GM12878 (cell line): ENCODE data around the gene AGTRAP. TPM values are rescaled to one million over a fixed set of nuclear protein-coding genes. Genes with fewer than 3 reads are reported as not detected.
A peak's percentile ranks its signal among the peaks of the same experiment; 100 is the strongest.

ENCODE experiments used
- ATAC-seq: fragments of 200-7000 bp; cut with Tn5 transposase; 3 replicates; pipeline ENCODE4 v1.9.1; 2020; ENCODE audit warnings: mild to moderate bottlenecking, moderate library complexity
- BruUV-seq: library from RNA; stranded (reverse); fragments of 400-500 nt; replicated peaks from 2 replicates; lab custom pipeline; 2021; lab: Mats Ljungman, UMichigan
- CTCF ChIA-PET: fragments of 300-600 bp; sonication (Branson Sonifier 250); formaldehyde crosslinking; extraction: SDS; loops from one replicate; lab custom pipeline; 2021; ENCODE audit warnings: inconsistent platforms; lab: Yijun Ruan, JAX
- POLR2A ChIA-PET: fragments of 350-600 bp; formaldehyde crosslinking; extraction: SDS; loops from one replicate; lab custom pipeline; 2021; ENCODE audit warnings: inconsistent platforms; lab: Charles Lee
- RAD21 ChIA-PET: fragments of 300-600 bp; sonication (Branson Sonifier 250); formaldehyde crosslinking; loops from one replicate; lab custom pipeline; 2023; ENCODE audit warnings: antibody characterized with exemption; ENCODE audit not compliant: unreplicated experiment; lab: Charles Lee
- SMC1A ChIA-PET: fragments of 300-600 bp; sonication (Branson Sonifier 250); formaldehyde crosslinking; loops from one replicate; lab custom pipeline; 2023; ENCODE audit not compliant: unreplicated experiment, uncharacterized antibody; lab: Charles Lee
- DNase-seq: peaks from one replicate; pipeline ENCODE4 v3.0.0-alpha.2; 2011; ENCODE audit warnings: low read depth, low spot score
- FAIRE-seq: peaks from 3 replicates; lab custom pipeline; 2011; peaks lifted over from hg19 to GRCh38; lab: Jason Lieb, UNC
- H2AFZ ChIP-seq: 2 replicates; pipeline ENCODE4 v1.6.0; 2011; ENCODE audit warnings: low read depth, low read length, control low read depth; ENCODE audit not compliant: control insufficient read depth
- H3K27ac ChIP-seq: 2 replicates; pipeline ENCODE4 v1.5.1; 2011; ENCODE audit warnings: control low read depth; ENCODE audit not compliant: control insufficient read depth, insufficient read depth
- H3K27me3 ChIP-seq, 2 experiments: replicated peaks in 1 of 2; 2 replicates each; pipeline versions ENCODE4 v1.6.0 to v1.6.1; 2011; ENCODE audit warnings: low read length in 1 of 2; ENCODE audit not compliant: control insufficient read depth in 2 of 2, insufficient read depth in 2 of 2
- H3K36me3 ChIP-seq, 2 experiments: 2 replicates each; pipeline ENCODE4 v1.5.1; 2011; ENCODE audit warnings: low read length in 1 of 2; ENCODE audit not compliant: control insufficient read depth in 2 of 2, insufficient read depth in 2 of 2
- H3K4me1 ChIP-seq: 2 replicates; pipeline ENCODE4 v1.6.1; 2011; ENCODE audit warnings: mild to moderate bottlenecking, low read length, moderate library complexity, mixed read lengths; ENCODE audit not compliant: control insufficient read depth, insufficient read depth
- H3K4me2 ChIP-seq: 2 replicates; pipeline ENCODE4 v1.6.0; 2011; ENCODE audit warnings: control low read depth; ENCODE audit not compliant: control insufficient read depth, insufficient read depth
- H3K4me3 ChIP-seq: fragments of 200-600 bp; sonication (generic); 2 replicates; pipeline ENCODE4 v1.5.1; 2016
- H3K79me2 ChIP-seq: 2 replicates; pipeline ENCODE4 v1.6.0; 2011; ENCODE audit warnings: low read length; ENCODE audit not compliant: control insufficient read depth, insufficient read depth
- H3K9ac ChIP-seq: 2 replicates; pipeline ENCODE4 v1.8.0; 2011; ENCODE audit warnings: low read length, control low read depth, mixed read lengths; ENCODE audit not compliant: control insufficient read depth, insufficient read depth
- H3K9me3 ChIP-seq: replicated peaks from 3 replicates; pipeline ENCODE4 v1.5.1; 2011; ENCODE audit warnings: mild to moderate bottlenecking, low read length; ENCODE audit not compliant: control insufficient read depth, insufficient read depth
- H4K20me1 ChIP-seq: 2 replicates; pipeline ENCODE4 v1.6.0; 2011; ENCODE audit not compliant: control insufficient read depth, insufficient read depth
- BHLHE40 ChIP-seq, 2 experiments: fragments of 450-650 bp in 1 of 2; IDR thresholded peaks; 2 replicates each; pipeline ENCODE4 v1.6.1; 2011 to 2017; ENCODE audit warnings: low read depth in 2 of 2, borderline replicate concordance in 1 of 2, improper control_type of control experiment in 1 of 2, low read length in 1 of 2, mild to moderate bottlenecking in 1 of 2
- ETV6 ChIP-seq, 2 experiments: fragments of 450-650 bp in 1 of 2; IDR thresholded peaks in 1 of 2; conservative IDR thresholded peaks in 1 of 2; 2 replicates each; pipeline ENCODE4 v1.6.1; 2014; ENCODE audit warnings: antibody characterized with exemption in 1 of 2, borderline replicate concordance in 1 of 2, low read depth in 1 of 2, mild to moderate bottlenecking in 1 of 2, moderate library complexity in 1 of 2
- FOXK2 ChIP-seq: fragments of 450-650 bp; IDR thresholded peaks from 2 replicates; pipeline ENCODE4 v1.6.1; 2017; ENCODE audit warnings: mild to moderate bottlenecking, moderate library complexity
- FOXM1 ChIP-seq: IDR thresholded peaks from 2 replicates; pipeline ENCODE4 v1.6.1; 2012; ENCODE audit warnings: low read depth, mild to moderate bottlenecking, inconsistent platforms, low read length, moderate library complexity
- IKZF1 ChIP-seq: fragments of 450-650 bp; conservative IDR thresholded peaks from 2 replicates; pipeline ENCODE4 v1.6.1; 2017; ENCODE audit warnings: antibody characterized with exemption, mild to moderate bottlenecking
- MYC ChIP-seq: IDR thresholded peaks from 2 replicates; pipeline ENCODE4 v1.6.1; 2011; ENCODE audit warnings: mild to moderate bottlenecking, low read length, moderate library complexity, inconsistent platforms; ENCODE audit not compliant: insufficient read depth, insufficient replicate concordance, insufficient read length, severe bottlenecking
- PAX5 ChIP-seq: IDR thresholded peaks from 2 replicates; pipeline ENCODE4 v1.6.1; 2011; ENCODE audit warnings: low read depth, low read length, borderline replicate concordance
- POLR2A ChIP-seq: IDR thresholded peaks from 2 replicates; pipeline ENCODE4 v1.6.1; 2011; ENCODE audit warnings: low read depth, mild to moderate bottlenecking, low read length
- RBBP5 ChIP-seq: fragments of 200-600 bp; sonication (generic); conservative IDR thresholded peaks from 2 replicates; pipeline ENCODE4 v1.6.1; 2016
- RELA ChIP-seq: fragments of 450-650 bp; IDR thresholded peaks from 2 replicates; pipeline ENCODE4 v1.8.0; 2014; ENCODE audit warnings: borderline replicate concordance; ENCODE audit not compliant: partially characterized antibody
- SMC3 ChIP-seq: IDR thresholded peaks from 2 replicates; pipeline ENCODE4 v1.6.1; 2011; ENCODE audit warnings: low read length, improper control_type of control experiment, borderline replicate concordance
- SP1 ChIP-seq: IDR thresholded peaks from one replicate; pipeline ENCODE4 v1.6.1; 2011; ENCODE audit warnings: low read depth, low read length
- SREBF2 ChIP-seq: IDR thresholded peaks from 2 replicates; pipeline ENCODE4 v1.6.1; 2012; ENCODE audit warnings: mild to moderate bottlenecking, low read length
- SRF ChIP-seq, 2 experiments: IDR thresholded peaks; 2 replicates each; pipeline ENCODE4 v1.6.1; 2011; ENCODE audit warnings: low read depth in 2 of 2, low read length in 2 of 2, mild to moderate bottlenecking in 1 of 2, moderate library complexity in 1 of 2
- YY1 ChIP-seq: IDR thresholded peaks from 2 replicates; pipeline ENCODE4 v1.6.1; 2011; ENCODE audit warnings: low read depth, mild to moderate bottlenecking, low read length
- WGBS: methylation state at CpG from one replicate; pipeline ENCODE4 v1.1.6; 2016; ENCODE audit warnings: low lambda C conversion rate; ENCODE audit not compliant: insufficient replicate concordance, insufficient coverage; ENCODE audit errors: missing lambda C conversion rate; 5-methylcytosine and 5-hydroxymethylcytosine counted together
- in situ Hi-C: fragments of 300-500 bp; cut with MboI; formaldehyde crosslinking; loops from 9 replicates; pipeline ENCODE4 v1.14.3; 2018; ENCODE audit warnings: mixed read lengths
- intact Hi-C: fragments of 100-400 bp; cut with micrococcal nuclease; formaldehyde crosslinking; loops from one replicate; pipeline ENCODE4 v1.14.2; 2022; ENCODE audit not compliant: unreplicated experiment
- polyA plus RNA-seq, 11 experiments: library from polyadenylated mRNA; depleted of rRNA in 4 of 11; unstranded in 6 of 11; stranded (reverse) in 5 of 11; fragments of >200 nt; fragmentation: Nextera tagmentation in 4 of 11; fragmentation: Illumina TruSeq in 1 of 11; extraction: Ambion mirVana in 4 of 11; extraction: Trizol in 1 of 11; gene quantifications; 1 replicate in 1 of 11; 2 replicates in 10 of 11; pipeline versions ENCODE4 v1.2.1 to v1.2.3, GENCODE V29; 2011 to 2016; ENCODE audit warnings: inconsistent platforms in 2 of 11, missing spikeins in 2 of 11, low read depth in 1 of 11
- total RNA-seq, 4 experiments: library from RNA; depleted of rRNA in 3 of 4; stranded (reverse); fragments of >200 nt in 3 of 4; fragmentation: Illumina TruSeq in 1 of 4; extraction: Trizol in 1 of 4; gene quantifications; 2 replicates each; pipeline versions ENCODE4 v1.2.1 to v1.2.3, GENCODE V29; 2013 to 2021
- TF ChIP-seq, protein P1 (sequence below), 3 experiments: IDR thresholded peaks in 2 of 3; conservative IDR thresholded peaks in 1 of 3; 2 replicates each; pipeline ENCODE4 v1.5.1; 2011; ENCODE audit warnings: low read depth in 3 of 3, low read length in 3 of 3, mild to moderate bottlenecking in 3 of 3, control low read depth in 2 of 3, moderate library complexity in 2 of 3, inconsistent platforms in 1 of 3, mixed read lengths in 1 of 3; ENCODE audit not compliant: control insufficient read depth in 2 of 3, insufficient read depth in 1 of 3; ENCODE audit errors: extremely low read depth in 1 of 3
- TF ChIP-seq, protein P2 (sequence below): fragments of 450-650 bp; formaldehyde crosslinking; IDR thresholded peaks from 2 replicates; pipeline ENCODE4 v1.5.0; 2022; ENCODE audit warnings: mild to moderate bottlenecking, missing genetic modification characterization

The AGTRAP gene
- total and polyA plus RNA-seq, 10 of the 15 experiments (the other 5 are each of a cell fraction or from before 2014, with no cell fraction given), result 3.0 to 17.4 (median 10.2) TPM

DNA sequence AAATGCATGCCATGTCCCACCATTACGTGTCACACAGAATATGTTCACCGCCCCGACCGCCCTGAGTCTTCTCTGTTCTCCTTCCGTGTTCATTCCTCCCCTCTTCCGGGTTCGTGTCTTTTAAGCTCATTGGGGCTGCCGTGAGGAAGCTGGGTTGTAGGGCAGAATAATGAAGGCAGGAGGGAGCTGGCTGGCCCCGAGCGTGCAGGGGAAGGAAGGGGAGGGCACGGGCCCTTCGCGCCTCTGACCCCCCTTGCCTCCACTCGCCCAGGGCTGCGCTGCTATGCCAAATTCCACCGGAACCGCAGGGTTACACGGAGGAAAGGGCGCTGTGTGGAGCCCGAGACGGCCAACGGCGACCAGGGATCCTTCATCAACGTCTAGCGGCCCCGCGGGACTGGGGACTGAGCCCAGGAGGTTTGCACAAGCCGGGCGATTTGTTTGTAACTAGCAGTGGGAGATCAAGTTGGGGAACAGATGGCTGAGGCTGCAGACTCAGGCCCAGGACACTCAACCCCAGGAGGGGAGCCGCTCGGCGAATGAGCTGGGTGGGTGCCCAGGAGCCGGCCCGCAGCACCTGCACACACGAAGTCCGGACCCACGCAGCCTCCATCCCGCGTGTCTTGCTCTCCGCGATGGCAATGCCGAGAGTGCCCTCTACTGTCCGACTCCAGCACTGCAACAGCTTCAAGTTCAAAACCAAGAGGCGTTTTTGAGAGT, 16.5 kb upstream of the AGTRAP start:
- no peak overlapping the region for H3K27ac ChIP-seq
- H3K27me3 ChIP-seq, result no peaks in the 10 kb centered on the region
- CTCF ChIA-PET, result interaction anchor here (0.6 to 3.9 kb wide), 24 partner anchors 10 to 1075 kb away, joined by 3 to 36 read pairs (median 6); partner anchors contain the start of genes AGTRAP, FBXO2 and FBXO6
- SMC1A ChIA-PET, result interaction anchor here (0.6 to 2.6 kb wide), 8 partner anchors 11 to 86 kb away, joined by 3 to 14 read pairs (median 4); partner anchors contain the start of gene FBXO6
- 3% methylated on average over 44 of the region's 44 CpGs for WGBS
- no peaks in the 10 kb centered on the region for H4K20me1 ChIP-seq
- RAD21 ChIA-PET, result interaction anchor here (0.6 to 3.1 kb wide), 11 partner anchors 37 to 682 kb away, joined by 3 to 28 read pairs (median 5); partner anchors contain the start of gene FBXO6
- ATAC-seq, result peak; percentile 91
- no peaks in the 10 kb centered on the region for H3K79me2 ChIP-seq
- peak; percentile 92 for FAIRE-seq
- intact Hi-C loops, result loop anchor here (1.0 kb wide), 1 partner anchor 69 kb away; no protein-coding TSS in a partner anchor
- peak overlapping the region; percentile 57; the same call in 1 of the 2 replicates for H3K4me3 ChIP-seq
- peak overlapping the region; percentile 55; the same call in 1 of the 2 replicates for H3K9ac ChIP-seq
- in situ Hi-C loops, result loop anchor here (5.0 kb wide), 1 partner anchor 62 kb away; no protein-coding TSS in a partner anchor
- H3K9me3 ChIP-seq, result no peaks in the 10 kb centered on the region
- no TSS peak for BruUV-seq
- DNase-seq, result no peak
- no peaks in the 10 kb centered on the region for H3K36me3 ChIP-seq
- peak overlapping the region; percentile 92 for H2AFZ ChIP-seq
- peak overlapping the region; percentile 89 for H3K4me2 ChIP-seq
- POLR2A ChIA-PET, result interaction anchor here (1.1 kb wide), 1 partner anchor 56 kb away, joined by 4 read pairs; the partner anchor contains the start of gene FBXO6
- H3K4me1 ChIP-seq, result peaks cover 5% of the 10 kb centered on the region; the same call in 1 of the 2 replicates
- peak; percentile 36; the same call in 1 of the 2 replicates for TF ChIP-seq IKZF1
- TF ChIP-seq MYC, result no peak
- TF ChIP-seq SREBF2, result no peak
- 0 out of 4 replicates have a peak, but pooled peaks of 1 of the 2 experiments have one; percentile 23 for TF ChIP-seq ETV6 (conservative IDR thresholded peaks at IDR 0.05 in 1 of 2, IDR thresholded peaks at IDR 0.05 in 1 of 2; ENCODE audit: borderline replicate concordance in 1 of 2, low read depth in 1 of 2)
- TF ChIP-seq SMC3, result peak; percentile 79; the same call in 1 of the 2 replicates
- peak; percentile 27 to 29; a peak in 1 of 4 replicates for TF ChIP-seq BHLHE40 (IDR thresholded peaks at IDR 0.05; ENCODE audit: borderline replicate concordance in 1 of 2, low read depth in 2 of 2, low read length in 1 of 2)
- peak; percentile 44; the same call in 1 of the 2 replicates for TF ChIP-seq YY1
- no peak for TF ChIP-seq FOXM1
- TF ChIP-seq FOXK2, result no peak
- no peak for TF ChIP-seq SP1
- no peak for TF ChIP-seq RELA
- no peak for TF ChIP-seq RBBP5
- TF ChIP-seq POLR2A, result peak; percentile 53; the same call in 1 of the 2 replicates
- TF ChIP-seq, protein P1, sequence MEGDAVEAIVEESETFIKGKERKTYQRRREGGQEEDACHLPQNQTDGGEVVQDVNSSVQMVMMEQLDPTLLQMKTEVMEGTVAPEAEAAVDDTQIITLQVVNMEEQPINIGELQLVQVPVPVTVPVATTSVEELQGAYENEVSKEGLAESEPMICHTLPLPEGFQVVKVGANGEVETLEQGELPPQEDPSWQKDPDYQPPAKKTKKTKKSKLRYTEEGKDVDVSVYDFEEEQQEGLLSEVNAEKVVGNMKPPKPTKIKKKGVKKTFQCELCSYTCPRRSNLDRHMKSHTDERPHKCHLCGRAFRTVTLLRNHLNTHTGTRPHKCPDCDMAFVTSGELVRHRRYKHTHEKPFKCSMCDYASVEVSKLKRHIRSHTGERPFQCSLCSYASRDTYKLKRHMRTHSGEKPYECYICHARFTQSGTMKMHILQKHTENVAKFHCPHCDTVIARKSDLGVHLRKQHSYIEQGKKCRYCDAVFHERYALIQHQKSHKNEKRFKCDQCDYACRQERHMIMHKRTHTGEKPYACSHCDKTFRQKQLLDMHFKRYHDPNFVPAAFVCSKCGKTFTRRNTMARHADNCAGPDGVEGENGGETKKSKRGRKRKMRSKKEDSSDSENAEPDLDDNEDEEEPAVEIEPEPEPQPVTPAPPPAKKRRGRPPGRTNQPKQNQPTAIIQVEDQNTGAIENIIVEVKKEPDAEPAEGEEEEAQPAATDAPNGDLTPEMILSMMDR (IDR thresholded peaks at IDR 0.05 in 2 of 3, conservative IDR thresholded peaks at IDR 0.05 in 1 of 3; ENCODE audit: control insufficient read depth in 2 of 3, extremely low read depth in 1 of 3, insufficient read depth in 1 of 3, low read depth in 3 of 3, low read length in 3 of 3), result peak; percentile 91 to 98 (median 97)
- no peak for TF ChIP-seq PAX5
- TF ChIP-seq SRF (IDR thresholded peaks at IDR 0.05; ENCODE audit: low read depth in 2 of 2, low read length in 2 of 2), result no peak
- TF ChIP-seq, protein P2, sequence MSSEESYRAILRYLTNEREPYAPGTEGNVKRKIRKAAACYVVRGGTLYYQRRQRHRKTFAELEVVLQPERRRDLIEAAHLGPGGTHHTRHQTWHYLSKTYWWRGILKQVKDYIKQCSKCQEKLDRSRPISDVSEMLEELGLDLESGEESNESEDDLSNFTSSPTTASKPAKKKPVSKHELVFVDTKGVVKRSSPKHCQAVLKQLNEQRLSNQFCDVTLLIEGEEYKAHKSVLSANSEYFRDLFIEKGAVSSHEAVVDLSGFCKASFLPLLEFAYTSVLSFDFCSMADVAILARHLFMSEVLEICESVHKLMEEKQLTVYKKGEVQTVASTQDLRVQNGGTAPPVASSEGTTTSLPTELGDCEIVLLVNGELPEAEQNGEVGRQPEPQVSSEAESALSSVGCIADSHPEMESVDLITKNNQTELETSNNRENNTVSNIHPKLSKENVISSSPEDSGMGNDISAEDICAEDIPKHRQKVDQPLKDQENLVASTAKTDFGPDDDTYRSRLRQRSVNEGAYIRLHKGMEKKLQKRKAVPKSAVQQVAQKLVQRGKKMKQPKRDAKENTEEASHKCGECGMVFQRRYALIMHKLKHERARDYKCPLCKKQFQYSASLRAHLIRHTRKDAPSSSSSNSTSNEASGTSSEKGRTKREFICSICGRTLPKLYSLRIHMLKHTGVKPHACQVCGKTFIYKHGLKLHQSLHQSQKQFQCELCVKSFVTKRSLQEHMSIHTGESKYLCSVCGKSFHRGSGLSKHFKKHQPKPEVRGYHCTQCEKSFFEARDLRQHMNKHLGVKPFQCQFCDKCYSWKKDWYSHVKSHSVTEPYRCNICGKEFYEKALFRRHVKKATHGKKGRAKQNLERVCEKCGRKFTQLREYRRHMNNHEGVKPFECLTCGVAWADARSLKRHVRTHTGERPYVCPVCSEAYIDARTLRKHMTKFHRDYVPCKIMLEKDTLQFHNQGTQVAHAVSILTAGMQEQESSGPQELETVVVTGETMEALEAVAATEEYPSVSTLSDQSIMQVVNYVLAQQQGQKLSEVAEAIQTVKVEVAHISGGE (CRISPR knock-in tag), result no peak
